Right lobe of liver (tissue), 6 donors: ENCODE data around the gene MPG. TPM values are rescaled to one million over a fixed set of nuclear protein-coding genes. Genes with fewer than 3 reads are reported as not detected.

Experiments
- ATAC-seq, 4 donors: fragments of 200-7000 bp; cut with Tn5 transposase; one replicate each; pipeline ENCODE4 v1.9.1; 2020; ENCODE audit warnings: mild to moderate bottlenecking in 4 of 4, moderate library complexity in 4 of 4
- DNase-seq, 3 donors: peaks; one replicate each; pipeline ENCODE4 v3.0.0-alpha.2; 2020
- H3K27ac ChIP-seq, 3 donors: fragments of 200-600 bp; one replicate each; pipeline ENCODE4 v1.8.0; 2022
- H3K27me3 ChIP-seq, 2 donors: fragments of 200-600 bp; one replicate each; pipeline ENCODE4 v1.8.0; 2022
- H3K36me3 ChIP-seq, 4 donors: fragments of 200-600 bp; sonication (generic) in 1 of 4; one replicate each; pipeline versions ENCODE4 v1.5.1 to v1.8.0; 2017 to 2022; ENCODE audit warnings: control low read depth in 1 of 4
- H3K4me1 ChIP-seq, 4 donors: fragments of 200-600 bp; sonication (generic) in 1 of 4; one replicate each; pipeline versions ENCODE4 v1.5.1 to v1.8.0; 2017 to 2022; ENCODE audit warnings: control low read depth in 1 of 4
- H3K4me3 ChIP-seq, 3 donors: fragments of 200-600 bp; one replicate each; pipeline ENCODE4 v1.8.0; 2022
- H3K9me3 ChIP-seq, 4 donors: fragments of 200-600 bp; sonication (generic) in 1 of 4; one replicate each; pipeline versions ENCODE4 v1.5.1 to v1.8.0; 2017 to 2022; ENCODE audit warnings: control low read depth in 1 of 4
- POLR2A ChIP-seq: fragments of 450-650 bp; IDR thresholded peaks from one replicate; pipeline ENCODE4 v1.6.1; 2017; ENCODE audit warnings: antibody characterized with exemption, mild to moderate bottlenecking
- WGBS: methylation state at CpG from one replicate; pipeline ENCODE4 v1.1.6; 2018; ENCODE audit warnings: low coverage, low lambda C conversion rate; ENCODE audit not compliant: insufficient coverage; ENCODE audit errors: missing lambda C conversion rate; 5-methylcytosine and 5-hydroxymethylcytosine counted together
- intact Hi-C, 2 donors: fragments of 100-400 bp; cut with DNase I; formaldehyde crosslinking; loops; one replicate each; pipeline versions ENCODE4 v1.11.2 to v1.14.1; 2022
- total RNA-seq, 6 experiments: library from RNA; depleted of rRNA in 2 of 6; stranded (reverse); fragments of >200 nt in 2 of 6; fragmentation: NEBNext Ultra II Directional in 3 of 6; extraction: Animal tissue kit (Norgen Biotek cat#: 25700) in 3 of 6; gene quantifications; one replicate each; pipeline versions ENCODE4 v1.1.0 to v1.2.4, GENCODE V29; 2016 to 2023
- TF ChIP-seq, protein P1 (sequence below), 4 donors: fragments of 200-600 bp in 3 of 4; fragments of 450-650 bp in 1 of 4; IDR thresholded peaks; one replicate each; pipeline versions ENCODE4 v1.5.1 to v1.8.0; 2016 to 2022; ENCODE audit warnings: antibody characterized with exemption in 4 of 4, mild to moderate bottlenecking in 2 of 4
- donor health status: DM: no; HTN: yes; CAD: no.
- donor health status: DM: no; HTN: no; CAD: no.
- donor health status: DM: no; HTN: no; CAD: no.
- donor health status: DM: no; HTN: yes; CAD: no.
- donor health status: DM: no; HTN: yes; CAD: no.

The MPG gene
- total RNA-seq, 6 experiments from 2014 or later, result 20.7 to 76.4 (median 26.9) TPM

DNA sequence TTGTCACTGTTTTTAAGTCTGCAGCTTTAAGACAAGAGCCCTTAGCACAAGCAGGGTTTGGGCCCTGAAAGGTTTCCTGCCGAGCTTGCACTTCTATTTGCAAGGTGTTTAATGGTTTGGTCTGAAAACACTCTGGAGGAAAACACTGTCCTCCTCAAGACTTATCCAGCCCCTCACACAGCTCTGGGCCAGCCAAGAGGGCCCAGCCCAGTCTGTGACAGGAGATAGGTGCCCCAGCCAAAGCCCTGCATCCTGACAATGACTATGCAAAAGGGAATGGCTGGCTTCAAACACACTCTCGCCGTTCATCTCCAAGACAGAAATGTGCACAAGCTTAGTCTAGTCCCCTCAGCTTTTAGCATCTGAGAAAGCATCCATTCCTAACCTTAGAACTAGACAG is 26.9 kb downstream of the MPG start:
- H3K36me3 ChIP-seq, result peaks cover 0 to 4% (median 0%) of the 10 kb centered on the region in 4 donors

GRCh38 chr16:105521-105920 is 27.5 kb downstream of the MPG start:
- peaks cover 0 to 8% (median 0%) of the 10 kb centered on the region in 4 donors for H3K36me3 ChIP-seq
- ATAC-seq (no peak), DNase-seq (no peak)
- WGBS, result 79% methylated on average over 4 of the region's 6 CpGs
- H3K4me1 ChIP-seq, result peaks cover 0 to 25% (median 3%) of the 10 kb centered on the region in 4 donors
- H3K4me3 ChIP-seq, result no peak overlapping the region
- TF ChIP-seq, protein P1, sequence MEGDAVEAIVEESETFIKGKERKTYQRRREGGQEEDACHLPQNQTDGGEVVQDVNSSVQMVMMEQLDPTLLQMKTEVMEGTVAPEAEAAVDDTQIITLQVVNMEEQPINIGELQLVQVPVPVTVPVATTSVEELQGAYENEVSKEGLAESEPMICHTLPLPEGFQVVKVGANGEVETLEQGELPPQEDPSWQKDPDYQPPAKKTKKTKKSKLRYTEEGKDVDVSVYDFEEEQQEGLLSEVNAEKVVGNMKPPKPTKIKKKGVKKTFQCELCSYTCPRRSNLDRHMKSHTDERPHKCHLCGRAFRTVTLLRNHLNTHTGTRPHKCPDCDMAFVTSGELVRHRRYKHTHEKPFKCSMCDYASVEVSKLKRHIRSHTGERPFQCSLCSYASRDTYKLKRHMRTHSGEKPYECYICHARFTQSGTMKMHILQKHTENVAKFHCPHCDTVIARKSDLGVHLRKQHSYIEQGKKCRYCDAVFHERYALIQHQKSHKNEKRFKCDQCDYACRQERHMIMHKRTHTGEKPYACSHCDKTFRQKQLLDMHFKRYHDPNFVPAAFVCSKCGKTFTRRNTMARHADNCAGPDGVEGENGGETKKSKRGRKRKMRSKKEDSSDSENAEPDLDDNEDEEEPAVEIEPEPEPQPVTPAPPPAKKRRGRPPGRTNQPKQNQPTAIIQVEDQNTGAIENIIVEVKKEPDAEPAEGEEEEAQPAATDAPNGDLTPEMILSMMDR (IDR thresholded peaks at IDR 0.05), result no peak
- TF ChIP-seq POLR2A, result no peak
- H3K9me3 ChIP-seq, result no peaks in the 10 kb centered on the region
- H3K27me3 ChIP-seq, result no peaks in the 10 kb centered on the region
- no peak overlapping the region for H3K27ac ChIP-seq
- intact Hi-C loops, result no loop called here

More for the DNA sequence above, 26.9 kb downstream of the MPG start:
- DNase-seq (no peak), ATAC-seq (no peak)
- WGBS, result no CpG with 5 or more reads among the region's 3 CpGs
- Histone ChIP-seq H3K4me1 (peaks cover 0 to 27% (median 3%) of the 10 kb centered on the region in 4 donors), H3K27ac (peak overlapping the region in 1 of 3 donors; percentile 37), H3K27me3 (no peaks in the 10 kb centered on the region), H3K4me3 (no peak overlapping the region), H3K9me3 (no peaks in the 10 kb centered on the region)
- TF ChIP-seq, protein P1 (IDR thresholded peaks at IDR 0.05), result no peak
- TF ChIP-seq POLR2A, result no peak
- intact Hi-C loops, result no loop called here

DNA sequence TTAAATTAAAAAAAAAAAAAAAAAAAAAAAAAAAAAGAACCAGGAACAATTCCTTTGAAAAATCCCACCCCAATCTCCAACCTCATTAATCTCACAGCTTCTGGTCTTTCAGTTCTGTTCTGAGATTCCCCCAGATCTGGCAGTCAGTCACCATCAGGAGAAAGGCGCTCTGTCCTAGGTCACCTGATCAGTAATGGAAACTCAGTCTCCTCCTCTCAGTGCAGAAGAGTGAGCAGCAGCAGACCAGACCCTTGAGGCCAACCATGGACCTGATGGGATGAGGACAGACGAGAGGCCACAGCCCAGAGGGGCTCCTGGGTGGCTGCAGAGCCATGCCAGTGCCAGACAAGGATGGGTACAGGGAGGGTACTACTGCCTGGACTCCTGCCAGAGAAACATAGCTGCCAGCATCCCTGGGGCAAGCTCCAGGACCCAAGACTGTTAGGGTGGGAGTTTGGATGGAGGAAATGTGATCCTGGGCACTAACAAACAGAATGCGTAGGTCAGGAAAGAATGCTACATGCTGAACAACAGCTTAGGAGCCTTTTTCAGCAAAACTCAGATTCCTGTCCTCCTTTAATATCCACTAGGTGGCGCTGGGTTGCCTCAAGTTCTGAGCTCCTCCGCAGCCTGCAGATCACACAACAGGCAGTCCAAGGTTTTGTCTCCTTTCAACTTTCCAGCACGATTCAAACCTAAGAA is 28.7 kb downstream of the MPG start:
- peaks cover 0 to 12% (median 0%) of the 10 kb centered on the region in 4 donors for H3K36me3 ChIP-seq
- H3K27me3 ChIP-seq, result no peaks in the 10 kb centered on the region
- no peak overlapping the region for H3K4me3 ChIP-seq
- WGBS, result 37% methylated on average over 3 of the region's 6 CpGs
- H3K4me1 ChIP-seq, result peaks cover 0 to 25% (median 3%) of the 10 kb centered on the region in 4 donors
- no peak for DNase-seq
- H3K27ac ChIP-seq, result no peak overlapping the region
- TF ChIP-seq, protein P1 (IDR thresholded peaks at IDR 0.05), result peak; percentile 68 to 86 (median 82)
- no peak for TF ChIP-seq POLR2A
- intact Hi-C loops, result no loop called here
- peak; percentile 72 to 79 (median 77) for ATAC-seq
- no peaks in the 10 kb centered on the region for H3K9me3 ChIP-seq

- H3K27me3 ChIP-seq, result no peaks in the 10 kb centered on the region
- no peaks in the 10 kb centered on the region for H3K9me3 ChIP-seq
- TF ChIP-seq POLR2A, result no peak
- TF ChIP-seq, protein P1 (IDR thresholded peaks at IDR 0.05), result no peak
- intact Hi-C loops, result no loop called here
- ATAC-seq (peak in 1 of 4 donors; percentile 16), DNase-seq (no peak)
- H3K4me1 ChIP-seq, result no peaks in the 10 kb centered on the region
- no peak overlapping the region for H3K27ac ChIP-seq
- 90% methylated on average over 9 of the region's 21 CpGs for WGBS
- no peak overlapping the region for H3K4me3 ChIP-seq
- peaks cover 0 to 29% (median 0%) of the 10 kb centered on the region in 4 donors for H3K36me3 ChIP-seq
These were observed 34.3 kb downstream of the MPG start for GRCh38 chr16:112153-112840.
